Myocyte (in vitro differentiated cells): ENCODE data around the gene ZNF835. TPM values are rescaled to one million over a fixed set of nuclear protein-coding genes. Genes with fewer than 3 reads are reported as not detected.
"Not testable (repeated sequence)": the region's sequence is repeated elsewhere in the genome, so short reads cannot be mapped to it uniquely, and the experiment has no call there.

Experiments
- DNase-seq: peaks from one replicate; pipeline ENCODE4 v3.0.0-alpha.2; 2012; ENCODE audit warnings: low read depth
- polyA plus RNA-seq: library from polyadenylated mRNA; unstranded; fragments of >200 nt; gene quantifications from one replicate; pipeline ENCODE4 v1.2.1, GENCODE V29; 2012; ENCODE audit warnings: missing spikeins
- total RNA-seq: library from RNA; depleted of rRNA; stranded (reverse); fragments of >200 nt; gene quantifications from 2 replicates; pipeline ENCODE4 v1.2.3, GENCODE V29; 2014

The ZNF835 gene
- total RNA-seq = not detected in 2 replicates
- 0.03 TPM for polyA plus RNA-seq

GRCh38 chr19:56671613-56671994 lies at the start of gene ZNF835:
Gene ZNF835 (minus strand): TSS chr19:56671757. CDS start chr19:56665198, 6,559 bp downstream.
- no peak for DNase-seq

DNA sequence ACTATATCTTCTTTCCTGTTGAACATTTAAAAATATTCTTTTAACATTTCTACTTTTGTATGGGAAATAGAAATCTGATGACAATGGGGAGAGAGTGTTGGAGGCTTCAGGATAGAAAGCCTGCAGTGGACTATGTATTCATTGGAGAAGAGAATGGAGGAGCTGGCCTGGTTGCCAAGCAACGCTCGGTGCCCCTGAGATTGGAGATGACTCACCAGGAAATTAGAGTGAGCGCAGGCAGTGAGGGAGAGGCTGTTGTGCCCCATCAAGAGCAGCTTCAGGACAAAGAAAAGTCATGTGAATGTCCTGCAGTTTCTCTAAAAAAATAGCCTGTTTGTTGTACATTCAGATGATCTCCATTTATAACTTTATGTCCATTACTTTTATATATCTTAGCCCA lies 48.7 kb upstream of the ZNF835 start:
- no peak for DNase-seq

DNA sequence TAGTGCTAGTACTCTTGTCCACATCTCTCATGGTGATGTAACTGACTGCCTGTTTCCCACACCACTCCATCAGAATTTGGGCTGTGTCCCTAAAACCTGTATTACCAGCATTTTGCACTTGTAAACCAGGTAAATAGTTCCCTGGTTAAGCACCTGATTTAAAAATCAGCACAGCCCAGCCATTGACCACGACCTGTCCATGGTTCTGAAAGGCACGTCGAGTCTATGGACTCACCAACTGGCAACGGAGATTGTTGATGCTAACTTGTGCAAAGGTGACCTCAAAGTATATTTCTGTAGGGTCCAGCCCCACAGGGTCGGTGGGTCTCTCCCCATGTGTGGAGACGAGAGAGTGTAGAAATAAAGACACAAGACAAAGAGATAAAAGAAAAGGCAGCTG lies 46.7 kb upstream of the ZNF835 start:
- DNase-seq = no peak

GRCh38 chr19:56712611-56713276 lies 41.2 kb upstream of the ZNF835 start:
- no peak for DNase-seq

DNA sequence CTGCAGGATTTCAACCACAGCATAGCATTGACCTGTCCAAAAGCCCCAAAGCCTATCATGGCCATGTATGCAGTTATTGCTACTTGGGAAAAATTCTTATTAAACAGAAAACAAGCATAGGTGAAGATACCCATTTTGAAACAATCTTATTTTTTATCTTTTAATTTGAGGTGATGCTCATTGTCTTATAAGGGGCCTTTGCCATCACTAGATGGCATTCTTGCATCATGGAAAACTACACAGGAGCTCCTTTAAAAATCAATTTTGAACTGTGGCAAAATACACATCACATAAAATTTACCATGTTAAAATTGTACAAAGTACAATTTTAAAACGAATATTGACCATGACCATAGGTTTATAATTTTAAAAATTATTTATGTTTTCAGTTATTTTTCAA lies 38.9 kb upstream of the ZNF835 start:
- DNase-seq = no peak

DNA sequence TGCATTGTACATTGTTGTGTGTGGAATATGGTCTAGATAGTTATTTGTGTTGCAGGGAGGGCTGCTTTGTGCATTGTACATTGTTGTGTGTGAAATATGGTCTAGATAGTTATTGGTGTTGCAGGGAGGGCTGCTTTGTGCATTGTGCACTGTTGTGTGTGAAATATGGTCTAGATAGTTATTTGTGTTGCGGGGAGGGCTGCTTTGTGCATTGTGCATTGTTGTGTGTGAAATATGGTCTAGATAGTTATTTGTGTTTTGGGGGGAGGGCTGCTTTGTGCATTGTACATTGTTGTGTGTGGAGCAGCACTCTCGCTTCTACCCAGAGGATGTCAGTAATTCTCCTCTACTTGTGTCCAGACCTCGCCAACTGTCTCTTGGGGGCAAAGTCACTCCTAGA lies 36.3 kb upstream of the ZNF835 start:
- no peak for DNase-seq

GRCh38 chr19:56705939-56706338 lies 34.4 kb upstream of the ZNF835 start:
- DNase-seq = no peak

DNA sequence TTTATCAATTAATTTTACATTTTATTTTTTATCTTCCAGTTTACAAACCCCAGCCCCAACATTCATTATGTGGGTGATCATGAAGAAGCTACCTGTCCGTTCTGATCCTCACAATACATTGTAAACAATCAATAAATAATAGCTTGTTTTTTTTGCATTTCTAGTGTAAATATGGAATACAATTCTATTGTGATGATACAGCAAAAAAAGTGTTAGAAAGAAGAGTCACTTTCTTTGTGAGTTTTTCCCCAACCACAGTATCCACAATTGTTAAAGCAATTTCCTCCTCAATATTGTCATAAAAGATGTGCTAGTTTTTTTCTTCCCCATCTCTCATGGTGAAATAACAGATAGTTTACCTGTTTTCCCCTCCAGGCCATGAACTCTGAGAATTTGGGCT lies 30.3 kb upstream of the ZNF835 start:
- no peak for DNase-seq

DNA sequence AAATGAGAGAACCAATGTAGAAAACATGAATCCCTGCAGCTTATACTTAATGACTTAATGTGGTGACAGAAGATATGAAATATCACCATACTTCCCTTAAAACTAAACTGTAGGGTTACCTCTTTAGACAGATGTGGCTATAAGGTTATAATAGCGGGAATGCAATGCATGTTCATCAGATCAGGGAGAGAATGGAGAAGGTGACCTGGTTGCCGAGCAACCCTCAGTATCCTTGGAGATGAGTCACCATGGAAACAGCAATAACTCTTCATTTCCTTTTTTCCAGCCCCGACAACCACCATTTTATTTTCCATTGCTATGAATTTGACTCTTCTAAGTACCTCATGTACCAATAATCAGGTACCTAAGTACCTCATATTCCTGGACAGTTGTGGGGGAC lies 28.0 kb upstream of the ZNF835 start:
- no peak for DNase-seq

- DNase-seq = no peak
Observed at GRCh38 chr19:56692206-56692895, 20.8 kb upstream of the ZNF835 start.

GRCh38 chr19:56690670-56691069 lies 19.1 kb upstream of the ZNF835 start:
- DNase-seq = no peak

GRCh38 chr19:56689198-56689597 lies 17.6 kb upstream of the ZNF835 start:
- no peak for DNase-seq

GRCh38 chr19:56687031-56687430 lies 15.5 kb upstream of the ZNF835 start:
- no peak for DNase-seq

GRCh38 chr19:56683116-56683515 lies 11.6 kb upstream of the ZNF835 start:
- DNase-seq = no peak

DNA sequence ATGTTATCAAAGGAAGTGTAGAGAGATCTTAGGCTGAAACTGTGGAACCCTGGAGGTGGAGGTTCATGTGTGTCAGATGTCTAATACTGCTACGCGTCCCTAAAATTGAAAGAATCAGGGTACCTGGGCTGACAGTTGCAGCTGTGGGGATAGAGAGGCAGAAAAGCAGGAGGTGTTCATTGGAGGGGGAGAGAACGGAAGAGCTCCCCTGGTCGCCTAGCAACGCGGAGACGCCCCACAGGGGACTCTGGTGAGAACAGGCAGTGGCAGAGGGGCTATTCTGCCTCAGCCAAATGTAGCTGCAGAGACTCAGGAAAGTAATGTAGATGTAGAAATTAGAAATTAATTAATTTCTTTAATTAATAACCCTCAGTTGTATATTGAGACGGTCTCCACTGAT lies 10.1 kb upstream of the ZNF835 start:
- DNase-seq = no peak

- no peak for DNase-seq
Observed at GRCh38 chr19:56678205-56678604, 6.6 kb upstream of the ZNF835 start.

DNA sequence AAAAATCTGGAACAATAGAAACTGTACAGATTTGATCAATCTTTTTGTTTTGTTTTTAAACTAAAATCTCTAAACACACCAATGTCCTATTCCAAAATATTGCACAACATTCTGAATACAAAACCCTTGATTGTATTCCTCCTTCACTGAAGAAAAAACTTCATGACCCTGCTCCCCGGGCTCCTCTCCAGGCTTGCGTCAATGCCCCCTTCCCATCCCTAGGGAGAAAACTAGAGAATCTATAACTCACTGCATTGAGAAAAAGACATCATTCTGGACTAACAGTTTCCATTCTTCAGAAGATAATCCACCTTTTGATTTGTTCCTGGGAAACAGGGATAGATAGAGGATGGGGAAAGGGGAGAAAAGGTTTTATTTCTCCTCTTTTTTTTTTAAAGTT lies 1.1 kb upstream of the ZNF835 start:
- not testable (repeated sequence) for DNase-seq

- no peak for DNase-seq
Observed at GRCh38 chr19:56670961-56671612, 470 bp downstream of the ZNF835 start.

GRCh38 chr19:56670401-56670960 lies 1.1 kb downstream of the ZNF835 start:
- no peak for DNase-seq

DNA sequence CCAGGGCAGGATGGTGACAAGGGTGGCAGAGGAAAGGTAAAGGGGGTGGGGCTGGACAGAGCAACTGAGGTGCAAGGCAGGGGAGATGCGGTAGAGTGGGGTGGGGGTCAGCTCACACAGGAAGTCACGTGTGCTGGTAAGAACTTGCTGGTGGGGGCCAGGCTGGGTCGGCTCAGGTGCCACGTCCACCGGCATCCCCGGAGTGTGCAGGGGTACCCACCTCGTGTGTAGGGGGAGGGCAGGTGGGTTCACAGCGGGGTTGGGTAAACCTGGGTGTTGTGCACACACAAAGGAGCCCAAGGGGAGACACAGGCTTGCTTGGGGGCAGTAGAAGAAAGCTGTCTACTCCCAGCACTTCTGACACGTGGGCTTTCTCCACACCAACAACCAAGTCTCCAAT lies 2.9 kb downstream of the ZNF835 start:
- no peak for DNase-seq

DNA sequence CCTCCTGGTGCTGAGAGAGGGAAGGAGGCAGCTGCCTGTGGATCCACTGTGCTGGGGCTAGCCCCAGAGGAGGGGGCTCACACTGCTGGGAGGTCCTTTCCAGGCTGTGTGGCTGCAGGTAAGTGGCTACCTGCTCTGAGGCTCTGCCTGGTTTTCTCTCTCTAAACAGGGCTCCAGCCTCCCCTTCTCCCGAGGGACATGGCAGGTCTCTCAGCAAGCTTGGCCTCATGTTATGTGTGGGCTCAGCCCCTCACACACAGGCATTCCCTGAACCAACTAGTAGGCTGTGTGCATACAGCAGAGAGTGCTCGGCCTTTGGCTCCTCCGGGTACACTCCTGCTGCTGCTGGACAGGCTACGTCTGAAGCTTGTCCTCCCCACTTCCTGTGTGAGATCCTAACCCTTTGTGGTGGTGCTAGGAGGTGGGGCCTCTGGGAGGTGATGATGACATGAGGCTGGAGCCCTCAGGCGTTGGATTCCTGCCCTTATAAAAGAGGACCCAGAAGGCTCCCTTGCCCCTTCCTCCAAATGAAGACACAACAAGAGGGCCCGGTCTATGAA lies 4.2 kb downstream of the ZNF835 start:
- DNase-seq = no peak

- no peak for DNase-seq
Observed at GRCh38 chr19:56664511-56664910, 7.0 kb downstream of the ZNF835 start.
